CD8-positive, alpha-beta memory T cell (primary cell): ENCODE measurements around the gene CFAP97D2. TPM values are rescaled to one million over a fixed set of nuclear protein-coding genes. Genes with fewer than 3 reads are reported as not detected.
"Not testable (repeated sequence)": the region's sequence is repeated elsewhere in the genome, so short reads cannot be mapped to it uniquely, and the experiment has no call there.

Experiments
- CTCF ChIA-PET: fragments of 350-600 bp; sonication (Branson Sonifier 250); formaldehyde crosslinking; loops from one replicate; lab custom pipeline; 2021; ENCODE audit warnings: antibody characterized with exemption; lab: Charles Lee
- POLR2A ChIA-PET: fragments of 350-600 bp; sonication (Branson Sonifier 250); formaldehyde crosslinking; loops from one replicate; lab custom pipeline; 2021; ENCODE audit warnings: antibody characterized with exemption; lab: Charles Lee
- DNase-seq, 5 donors: peaks; one replicate each; pipeline versions ENCODE4 v3.0.0 to v3.0.0-alpha.2; 2020 to 2022; ENCODE audit warnings: mixed read lengths in 1 of 5
- H3K27ac ChIP-seq: one replicate; pipeline ENCODE4 v1.7.0; 2013; ENCODE audit warnings: low read depth, mild to moderate bottlenecking, low read length, moderate library complexity
- H3K27me3 ChIP-seq: 2 replicates; pipeline ENCODE4 v1.7.0; 2013; ENCODE audit warnings: low read length, mild to moderate bottlenecking; ENCODE audit not compliant: insufficient read depth, poor library complexity, severe bottlenecking
- H3K36me3 ChIP-seq: 2 replicates; pipeline ENCODE4 v1.7.0; 2013; ENCODE audit warnings: mild to moderate bottlenecking, low read length, moderate library complexity; ENCODE audit not compliant: insufficient read depth
- H3K4me1 ChIP-seq: 2 replicates; pipeline ENCODE4 v1.7.0; 2013; ENCODE audit warnings: mild to moderate bottlenecking, low read length, moderate library complexity; ENCODE audit not compliant: insufficient read depth
- H3K4me3 ChIP-seq: 2 replicates; pipeline ENCODE4 v1.7.0; 2013; ENCODE audit warnings: mild to moderate bottlenecking, low read length
- H3K9me3 ChIP-seq: 2 replicates; pipeline ENCODE4 v1.7.0; 2013; ENCODE audit warnings: mild to moderate bottlenecking, low read length
- H3K27ac Mint-ChIP-seq, 8 donors: one replicate each; pipeline ENCODE4 v1.8.0; 2020 to 2021; ENCODE audit warnings: mixed read lengths in 8 of 8, mild to moderate bottlenecking in 6 of 8, inconsistent platforms in 3 of 8, moderate library complexity in 3 of 8
- H3K27me3 Mint-ChIP-seq, 2 donors: one replicate each; pipeline ENCODE4 v1.8.0; 2020 to 2021; ENCODE audit warnings: mixed read lengths in 2 of 2, mild to moderate bottlenecking in 1 of 2, moderate library complexity in 1 of 2
- H3K36me3 Mint-ChIP-seq, 3 donors: one replicate each; pipeline ENCODE4 v1.8.0; 2020 to 2021; ENCODE audit warnings: mixed read lengths in 3 of 3, inconsistent platforms in 1 of 3, mild to moderate bottlenecking in 1 of 3
- H3K4me1 Mint-ChIP-seq, 3 donors: one replicate each; pipeline ENCODE4 v1.8.0; 2020 to 2021; ENCODE audit warnings: mixed read lengths in 3 of 3, inconsistent platforms in 1 of 3, mild to moderate bottlenecking in 1 of 3
- H3K4me3 Mint-ChIP-seq, 7 donors: one replicate each; pipeline ENCODE4 v1.8.0; 2020 to 2021; ENCODE audit warnings: mixed read lengths in 7 of 7, mild to moderate bottlenecking in 6 of 7, moderate library complexity in 4 of 7, inconsistent platforms in 2 of 7
- H3K9me3 Mint-ChIP-seq, 5 donors: one replicate each; pipeline ENCODE4 v1.8.0; 2020 to 2022; ENCODE audit warnings: mixed read lengths in 5 of 5, mild to moderate bottlenecking in 3 of 5, moderate library complexity in 2 of 5, inconsistent platforms in 1 of 5
- polyA plus RNA-seq: library from polyadenylated mRNA; unstranded; fragments of 300-500 nt; fragmentation: Illumina TruSeq; gene quantifications from one replicate; pipeline ENCODE4 v1.2.3, GENCODE V29; 2021
- total RNA-seq, 2 experiments: library from RNA; stranded (reverse); gene quantifications; one replicate each; pipeline ENCODE4 v1.2.3, GENCODE V29; 2021

The CFAP97D2 gene
- total and polyA plus RNA-seq, 3 experiments from 2014 or later: 0.31 TPM; not detected in 2

GRCh38 chr13:114154476-114154875, 24.6 kb upstream of the CFAP97D2 start:
- Mint-ChIP-seq H3K4me3 (peak overlapping the region in 5 of 7 donors; percentile 15 to 79 (median 27)), H3K27ac (peak overlapping the region; percentile 63 to 91 (median 82)), H3K27me3 (no peaks in the 10 kb centered on the region), H3K4me1 (peaks cover 73 to 84% (median 81%) of the 10 kb centered on the region in 3 donors), H3K36me3 (peaks cover 0 to 3% (median 0%) of the 10 kb centered on the region in 3 donors), H3K9me3 (no peaks in the 10 kb centered on the region)
- H3K4me1 ChIP-seq: peaks cover 78% of the 10 kb centered on the region
- ChIA-PET POLR2A (interaction anchor here (0.5 kb wide), 1 partner anchor 29 kb away, joined by 3 read pairs; no protein-coding TSS in a partner anchor), CTCF (no interaction called here)
- no peak overlapping the region for H3K4me3 ChIP-seq
- H3K27me3 ChIP-seq: no peaks in the 10 kb centered on the region
- H3K9me3 ChIP-seq: no peaks in the 10 kb centered on the region
- H3K36me3 ChIP-seq: no peaks in the 10 kb centered on the region
- peak in 1 of 5 donors; percentile 65 for DNase-seq
- no peak overlapping the region for H3K27ac ChIP-seq

GRCh38 chr13:114155320-114155719, 23.7 kb upstream of the CFAP97D2 start:
- peaks cover 78% of the 10 kb centered on the region for H3K4me1 ChIP-seq
- Mint-ChIP-seq H3K27me3 (no peaks in the 10 kb centered on the region), H3K9me3 (no peaks in the 10 kb centered on the region), H3K4me3 (no peak overlapping the region), H3K4me1 (peaks cover 73 to 84% (median 81%) of the 10 kb centered on the region in 3 donors), H3K27ac (no peak overlapping the region), H3K36me3 (peaks cover 0 to 3% (median 0%) of the 10 kb centered on the region in 3 donors)
- DNase-seq: no peak
- ChIA-PET CTCF (no interaction called here), POLR2A (no interaction called here)
- no peaks in the 10 kb centered on the region for H3K27me3 ChIP-seq
- H3K36me3 ChIP-seq: no peaks in the 10 kb centered on the region
- H3K27ac ChIP-seq: no peak overlapping the region
- no peak overlapping the region for H3K4me3 ChIP-seq
- no peaks in the 10 kb centered on the region for H3K9me3 ChIP-seq

GRCh38 chr13:114155926-114156883, 22.9 kb upstream of the CFAP97D2 start:
- no peaks in the 10 kb centered on the region for H3K27me3 ChIP-seq
- no peaks in the 10 kb centered on the region for H3K9me3 ChIP-seq
- H3K9me3 Mint-ChIP-seq: no peaks in the 10 kb centered on the region
- peak overlapping the region; percentile 85 to 97 (median 93) for H3K27ac Mint-ChIP-seq
- ChIA-PET CTCF (interaction anchor here (0.8 to 1.3 kb wide), 2 partner anchors 13 to 30 kb away, joined by 3 to 4 read pairs; no protein-coding TSS in a partner anchor), POLR2A (interaction anchor here (3.5 kb wide), 1 partner anchor 8 kb away, joined by 11 read pairs; no protein-coding TSS in a partner anchor)
- H3K4me3 ChIP-seq: no peak overlapping the region
- peaks cover 67 to 84% (median 80%) of the 10 kb centered on the region in 3 donors for H3K4me1 Mint-ChIP-seq
- peaks cover 78% of the 10 kb centered on the region for H3K4me1 ChIP-seq
- peak overlapping the region; percentile 67 to 86 (median 80) for H3K4me3 Mint-ChIP-seq
- H3K36me3 Mint-ChIP-seq: peaks cover 0 to 3% (median 0%) of the 10 kb centered on the region in 3 donors
- H3K36me3 ChIP-seq: no peaks in the 10 kb centered on the region
- DNase-seq: peak in 1 of 5 donors; percentile 49
- H3K27ac ChIP-seq: no peak overlapping the region
- H3K27me3 Mint-ChIP-seq: no peaks in the 10 kb centered on the region

- peak overlapping the region; percentile 40 to 97 (median 72) for H3K27ac Mint-ChIP-seq
- peaks cover 70 to 85% (median 82%) of the 10 kb centered on the region in 3 donors for H3K4me1 Mint-ChIP-seq
- H3K9me3 Mint-ChIP-seq: no peaks in the 10 kb centered on the region
- H3K36me3 Mint-ChIP-seq: peaks cover 0 to 3% (median 0%) of the 10 kb centered on the region in 3 donors
- H3K4me1 ChIP-seq: peaks cover 78% of the 10 kb centered on the region
- no peaks in the 10 kb centered on the region for H3K36me3 ChIP-seq
- H3K27me3 ChIP-seq: no peaks in the 10 kb centered on the region
- ChIA-PET POLR2A (interaction anchor here (0.8 to 3.5 kb wide), 3 partner anchors 10 to 17 kb away, joined by 3 to 11 read pairs (median 3); no protein-coding TSS in a partner anchor), CTCF (interaction anchor here (1.3 kb wide), 2 partner anchors 10 to 28 kb away, joined by 4 to 6 read pairs; no protein-coding TSS in a partner anchor)
- no peak overlapping the region for H3K4me3 ChIP-seq
- peak overlapping the region in 4 of 7 donors; percentile 9 to 78 (median 41) for H3K4me3 Mint-ChIP-seq
- no peak for DNase-seq
- no peaks in the 10 kb centered on the region for H3K27me3 Mint-ChIP-seq
- no peaks in the 10 kb centered on the region for H3K9me3 ChIP-seq
- H3K27ac ChIP-seq: no peak overlapping the region
Measured at GRCh38 chr13:114157869-114158495, 21.1 kb upstream of the CFAP97D2 start.

- H3K27ac ChIP-seq, H3K9me3 ChIP-seq, H3K27me3 ChIP-seq, H3K36me3 Mint-ChIP-seq, H3K27me3 Mint-ChIP-seq, H3K36me3 ChIP-seq, H3K4me3 ChIP-seq, H3K9me3 Mint-ChIP-seq, DNase-seq: not testable (repeated sequence)
- POLR2A ChIA-PET: interaction anchor here (3.5 kb wide), 1 partner anchor 11 kb away, joined by 11 read pairs; no protein-coding TSS in a partner anchor
- H3K4me1 ChIP-seq: peaks cover 77% of the 10 kb centered on the region
- CTCF ChIA-PET: interaction anchor here (0.7 kb wide), 1 partner anchor 28 kb away, joined by 4 read pairs; no protein-coding TSS in a partner anchor
- peaks cover 63 to 82% (median 78%) of the 10 kb centered on the region in 3 donors for H3K4me1 Mint-ChIP-seq
- H3K27ac Mint-ChIP-seq: peak overlapping the region; percentile 13 to 87 (median 68)
- peak overlapping the region in 2 of 7 donors; percentile 15 for H3K4me3 Mint-ChIP-seq
Measured at GRCh38 chr13:114158869-114159666, 20.0 kb upstream of the CFAP97D2 start.

GRCh38 chr13:114161028-114161556, 18.0 kb upstream of the CFAP97D2 start:
- POLR2A ChIA-PET: interaction anchor here (1.3 to 1.9 kb wide), 2 partner anchors 9 to 18 kb away, joined by 3 to 7 read pairs; no protein-coding TSS in a partner anchor

More at GRCh38 chr13:114161028-114161556, 18.0 kb upstream of the CFAP97D2 start:
- Mint-ChIP-seq H3K27me3 (no peaks in the 10 kb centered on the region), H3K4me1 (peaks cover 62 to 91% (median 77%) of the 10 kb centered on the region in 3 donors), H3K9me3 (no peaks in the 10 kb centered on the region), H3K4me3 (peak overlapping the region in 4 of 7 donors; percentile 36 to 91 (median 86)), H3K36me3 (no peaks in the 10 kb centered on the region), H3K27ac (peak overlapping the region in 6 of 8 donors; percentile 14 to 92 (median 46))
- peaks cover 89% of the 10 kb centered on the region for H3K4me1 ChIP-seq
- H3K4me3 ChIP-seq: no peak overlapping the region
- no peak overlapping the region for H3K27ac ChIP-seq
- CTCF ChIA-PET: interaction anchor here (0.7 to 1.7 kb wide), 4 partner anchors 9 to 39 kb away, joined by 3 to 4 read pairs (median 3); no protein-coding TSS in a partner anchor
- H3K9me3 ChIP-seq: no peaks in the 10 kb centered on the region
- H3K36me3 ChIP-seq: no peaks in the 10 kb centered on the region
- no peak for DNase-seq
- no peaks in the 10 kb centered on the region for H3K27me3 ChIP-seq
